Testis (tissue), 3 donors: Measurements from ENCODE around the gene GOLPH3L. TPM values are rescaled to one million over a fixed set of nuclear protein-coding genes. Genes with fewer than 3 reads are reported as not detected.
"Not testable (repeated sequence)": the region's sequence is repeated elsewhere in the genome, so short reads cannot be mapped to it uniquely, and the experiment has no call there.

ENCODE experiments used
- DNase-seq: peaks from one replicate; pipeline ENCODE4 v3.0.0-alpha.2; 2019
- H3K27ac ChIP-seq, 2 donors: fragments of 200-600 bp; sonication (generic); one replicate each; pipeline ENCODE4 v1.5.1; 2019
- H3K27me3 ChIP-seq: fragments of 200-600 bp; sonication (generic); one replicate; pipeline ENCODE4 v1.5.1; 2019
- H3K36me3 ChIP-seq: fragments of 200-600 bp; sonication (generic); one replicate; pipeline ENCODE4 v1.5.1; 2017; ENCODE audit warnings: low read depth; ENCODE audit errors: missing control alignments
- H3K4me1 ChIP-seq: fragments of 200-600 bp; sonication (generic); one replicate; pipeline ENCODE4 v1.5.1; 2019
- H3K4me3 ChIP-seq, 2 donors: fragments of 200-600 bp; sonication (generic); one replicate each; pipeline ENCODE4 v1.5.1; 2017 to 2019
- H3K9me3 ChIP-seq: fragments of 200-600 bp; sonication (generic); one replicate; pipeline ENCODE4 v1.5.1; 2017
- POLR2A ChIP-seq: fragments of 450-650 bp; IDR thresholded peaks from one replicate; pipeline ENCODE4 v1.6.1; 2017; ENCODE audit warnings: antibody characterized with exemption, mild to moderate bottlenecking, moderate library complexity
- WGBS, 2 donors: methylation state at CpG; one replicate each; pipeline ENCODE4 v1.1.5; 2018; 5-methylcytosine and 5-hydroxymethylcytosine counted together
- intact Hi-C: fragments of 100-400 bp; cut with DNase I; formaldehyde crosslinking; loops from one replicate; pipeline ENCODE4 v1.15.1; 2023; ENCODE audit warnings: low total_unique reads
- polyA plus RNA-seq: library from polyadenylated mRNA; stranded (reverse); fragments of 350-450 nt; fragmentation: Illumina TruSeq; extraction: RNeasy Lipid Tissue Mini Kit (QIAGEN cat#74804); gene quantifications from one replicate; pipeline ENCODE4 v1.2.3, GENCODE V29; 2014; ENCODE audit warnings: low read depth, low replicate concordance; ENCODE audit not compliant: insufficient read depth
- total RNA-seq, 2 donors: library from RNA; depleted of rRNA; stranded (reverse); fragments of >200 nt; gene quantifications; one replicate each; pipeline ENCODE4 v1.2.3, GENCODE V29; 2016
- TF ChIP-seq, protein P1 (sequence below), 3 experiments: fragments of 450-650 bp in 2 of 3; fragments of 200-600 bp in 1 of 3; sonication (generic) in 1 of 3; IDR thresholded peaks; one replicate each; pipeline ENCODE4 v1.5.1; 2016 to 2019; ENCODE audit warnings: antibody characterized with exemption in 3 of 3, mild to moderate bottlenecking in 2 of 3, moderate library complexity in 1 of 3

Gene GOLPH3L
- total and polyA plus RNA-seq, 3 donors from 2014 or later, result 18.7 to 26.8 (median 19.9) TPM

DNA sequence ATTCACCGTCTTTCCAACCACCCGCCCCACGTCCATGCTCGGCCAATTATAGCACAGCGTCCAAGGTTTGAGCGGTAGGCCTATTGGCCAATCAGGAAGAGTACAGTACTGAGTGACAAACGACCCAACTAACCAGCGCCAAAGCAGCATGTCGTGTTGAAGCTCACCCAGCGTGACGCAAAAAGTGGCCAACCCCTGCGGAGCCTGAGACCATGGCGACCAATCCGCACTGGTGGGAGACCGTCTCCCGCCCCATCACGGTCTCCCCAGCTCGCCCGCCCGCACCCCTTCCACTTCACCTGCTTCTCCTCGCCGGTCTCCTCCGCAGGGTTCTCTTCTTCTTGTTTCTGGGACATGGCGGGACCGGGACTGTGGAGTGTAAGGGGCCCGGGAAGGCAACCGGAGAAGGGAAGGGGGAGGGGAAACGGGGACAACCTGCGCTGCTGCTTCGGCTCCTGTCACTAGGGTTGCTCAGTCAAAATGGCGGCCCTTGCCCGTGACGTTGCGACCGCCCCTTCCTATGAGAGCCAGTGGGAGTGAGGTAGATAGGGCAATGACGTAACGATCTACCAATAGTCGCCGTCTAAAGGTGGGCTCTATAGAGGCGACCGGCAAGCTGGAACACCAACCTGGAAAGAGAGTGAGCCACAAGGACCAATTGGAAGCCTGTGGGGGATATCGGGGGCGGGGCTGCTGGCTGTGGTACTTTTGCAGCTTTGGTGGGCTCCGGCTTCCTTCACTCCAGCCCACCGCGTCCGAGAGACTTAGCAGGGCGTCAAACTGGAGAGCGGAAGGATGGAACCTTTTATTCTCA, 67.6 kb downstream of the GOLPH3L start, which contains the start of gene ENSA:
Gene ENSA (minus strand): TSS at position 498 of the 814 bp plus-strand sequence. CDS start 142 bp downstream, at position 356.
- H3K27ac ChIP-seq, result peak within 1 kb of the TSS; percentile 99 to 100
- WGBS, 2 donors, result 1% methylated on average over 41 to 48 of the region's 49 CpGs
- no peaks in the 10 kb centered on the region for H3K27me3 ChIP-seq
- DNase-seq, result peak; percentile 99
- H3K36me3 ChIP-seq, result no peaks in the 10 kb centered on the region
- TF ChIP-seq, protein P1, sequence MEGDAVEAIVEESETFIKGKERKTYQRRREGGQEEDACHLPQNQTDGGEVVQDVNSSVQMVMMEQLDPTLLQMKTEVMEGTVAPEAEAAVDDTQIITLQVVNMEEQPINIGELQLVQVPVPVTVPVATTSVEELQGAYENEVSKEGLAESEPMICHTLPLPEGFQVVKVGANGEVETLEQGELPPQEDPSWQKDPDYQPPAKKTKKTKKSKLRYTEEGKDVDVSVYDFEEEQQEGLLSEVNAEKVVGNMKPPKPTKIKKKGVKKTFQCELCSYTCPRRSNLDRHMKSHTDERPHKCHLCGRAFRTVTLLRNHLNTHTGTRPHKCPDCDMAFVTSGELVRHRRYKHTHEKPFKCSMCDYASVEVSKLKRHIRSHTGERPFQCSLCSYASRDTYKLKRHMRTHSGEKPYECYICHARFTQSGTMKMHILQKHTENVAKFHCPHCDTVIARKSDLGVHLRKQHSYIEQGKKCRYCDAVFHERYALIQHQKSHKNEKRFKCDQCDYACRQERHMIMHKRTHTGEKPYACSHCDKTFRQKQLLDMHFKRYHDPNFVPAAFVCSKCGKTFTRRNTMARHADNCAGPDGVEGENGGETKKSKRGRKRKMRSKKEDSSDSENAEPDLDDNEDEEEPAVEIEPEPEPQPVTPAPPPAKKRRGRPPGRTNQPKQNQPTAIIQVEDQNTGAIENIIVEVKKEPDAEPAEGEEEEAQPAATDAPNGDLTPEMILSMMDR (IDR thresholded peaks at IDR 0.05), result no peak
- TF ChIP-seq POLR2A, result peak; percentile 80
- H3K4me3 ChIP-seq, result peak within 1 kb of the TSS; percentile 82 to 89
- intact Hi-C loops, result no loop called here
- no peaks in the 10 kb centered on the region for H3K9me3 ChIP-seq
- peaks cover 17% of the 10 kb centered on the region for H3K4me1 ChIP-seq

DNA sequence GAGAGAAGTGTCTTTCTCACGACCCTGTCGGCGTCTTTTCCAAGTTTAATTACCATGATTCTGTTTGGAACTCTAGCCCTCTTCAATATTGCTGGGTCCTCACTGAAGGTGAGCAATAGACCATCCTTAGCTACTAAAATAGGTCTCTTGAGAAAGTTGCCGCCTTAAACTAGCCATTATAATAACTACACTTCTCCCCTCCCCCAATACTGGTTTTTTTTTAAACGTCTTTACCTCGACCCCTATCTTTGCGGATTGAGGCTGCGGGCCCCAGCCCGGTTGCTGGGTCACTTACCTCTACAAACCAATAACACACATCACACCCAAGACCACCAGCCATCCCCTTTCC, 68.2 kb downstream of the GOLPH3L start:
- no peaks in the 10 kb centered on the region for H3K27me3 ChIP-seq
- intact Hi-C loops, result no loop called here
- peaks cover 17% of the 10 kb centered on the region for H3K4me1 ChIP-seq

DNA sequence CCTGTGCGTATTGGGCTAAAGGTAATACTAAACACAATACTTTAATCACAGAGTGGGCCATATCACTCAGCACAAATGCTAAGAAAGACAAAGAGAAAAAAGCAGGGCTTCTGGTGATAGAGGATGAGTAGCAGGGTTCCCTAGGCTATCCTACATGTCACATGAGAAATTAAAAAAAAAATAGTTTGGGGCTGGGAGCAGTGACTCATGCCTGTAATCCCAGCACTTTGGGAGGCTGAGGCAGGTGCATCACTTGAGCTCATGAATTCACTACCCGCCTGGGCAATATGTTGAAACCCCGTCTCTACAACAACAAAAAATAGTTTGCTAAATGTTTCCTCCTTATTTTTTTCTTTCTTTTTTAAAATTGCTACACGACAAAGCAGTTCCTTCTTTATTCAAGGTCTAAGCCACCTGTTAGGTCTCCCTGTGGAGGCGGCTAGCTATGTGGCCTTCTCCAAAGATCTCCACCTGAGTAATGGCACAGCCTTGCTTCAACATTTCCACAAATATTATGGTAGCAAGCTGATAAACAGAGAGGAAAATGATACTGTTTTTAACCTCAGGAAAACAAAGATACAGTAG, 69.0 kb downstream of the GOLPH3L start:
- H3K9me3 ChIP-seq, result no peaks in the 10 kb centered on the region
- 76 to 82% methylated on average over 5 of the region's 5 CpGs for WGBS, 2 donors
- H3K27ac ChIP-seq, result peak overlapping the region; percentile 99 to 100
- H3K27me3 ChIP-seq, result no peaks in the 10 kb centered on the region
- H3K4me3 ChIP-seq, result no peak overlapping the region
- intact Hi-C loops, result no loop called here
- no peaks in the 10 kb centered on the region for H3K36me3 ChIP-seq
- no peak for TF ChIP-seq POLR2A
- TF ChIP-seq, protein P1 (IDR thresholded peaks at IDR 0.05), result no peak
- peaks cover 17% of the 10 kb centered on the region for H3K4me1 ChIP-seq
- DNase-seq, result no peak

More for the DNA sequence above, 68.2 kb downstream of the GOLPH3L start:
- TF ChIP-seq, protein P1 (IDR thresholded peaks at IDR 0.05), result no peak
- no peak for TF ChIP-seq POLR2A
- peak overlapping the region; percentile 82 to 89 for H3K4me3 ChIP-seq
- H3K27ac ChIP-seq, result peak overlapping the region; percentile 99 to 100
- H3K9me3 ChIP-seq, result no peaks in the 10 kb centered on the region
- WGBS, 2 donors, result 1 to 3% methylated on average over 9 of the region's 9 CpGs
- no peaks in the 10 kb centered on the region for H3K36me3 ChIP-seq
- DNase-seq, result no peak

- no peak for DNase-seq
- Histone ChIP-seq H3K27me3 (no peaks in the 10 kb centered on the region), H3K36me3 (no peaks in the 10 kb centered on the region), H3K4me3 (no peak overlapping the region), H3K27ac (no peak overlapping the region), H3K9me3 (no peaks in the 10 kb centered on the region), H3K4me1 (peaks cover 27% of the 10 kb centered on the region)
- no peak for TF ChIP-seq POLR2A
- TF ChIP-seq, protein P1 (IDR thresholded peaks at IDR 0.05), result no peak
- WGBS, 2 donors, result 84 to 93% methylated on average over 2 of the region's 2 CpGs
- intact Hi-C loops, result no loop called here
Observed at GRCh38 chr1:150626150-150626549, 70.8 kb downstream of the GOLPH3L start.

DNA sequence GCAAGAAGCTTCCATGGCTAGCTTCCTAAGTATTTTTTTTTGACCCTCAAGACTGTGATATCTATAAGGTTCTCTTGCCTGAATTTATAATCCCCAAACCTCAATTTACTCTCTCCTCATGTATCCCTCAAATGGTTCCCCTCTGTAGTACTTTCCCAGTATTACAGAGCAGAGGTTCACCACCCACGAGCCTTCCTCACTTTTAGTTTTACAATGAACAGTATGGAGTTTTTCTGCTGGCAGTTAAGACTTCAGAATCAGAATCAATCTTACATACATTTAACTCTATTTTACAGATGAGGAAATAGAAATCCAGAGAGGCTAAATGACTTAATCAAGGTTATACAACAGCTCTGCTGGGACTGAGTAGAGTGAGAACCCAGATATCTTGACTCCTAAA, 72.4 kb downstream of the GOLPH3L start:
- Histone ChIP-seq H3K4me1 (peaks cover 35% of the 10 kb centered on the region), H3K27ac (peak overlapping the region in 1 of 2 donors; percentile 19)
- not testable (repeated sequence) for H3K4me3 ChIP-seq, H3K27me3 ChIP-seq, H3K36me3 ChIP-seq, DNase-seq, H3K9me3 ChIP-seq
- intact Hi-C loops, result loop anchor here (5.0 kb wide), 1 partner anchor 62 kb away; no protein-coding TSS in a partner anchor
- 78 to 86% methylated on average over 1 of the region's 1 CpG for WGBS, 2 donors

DNA sequence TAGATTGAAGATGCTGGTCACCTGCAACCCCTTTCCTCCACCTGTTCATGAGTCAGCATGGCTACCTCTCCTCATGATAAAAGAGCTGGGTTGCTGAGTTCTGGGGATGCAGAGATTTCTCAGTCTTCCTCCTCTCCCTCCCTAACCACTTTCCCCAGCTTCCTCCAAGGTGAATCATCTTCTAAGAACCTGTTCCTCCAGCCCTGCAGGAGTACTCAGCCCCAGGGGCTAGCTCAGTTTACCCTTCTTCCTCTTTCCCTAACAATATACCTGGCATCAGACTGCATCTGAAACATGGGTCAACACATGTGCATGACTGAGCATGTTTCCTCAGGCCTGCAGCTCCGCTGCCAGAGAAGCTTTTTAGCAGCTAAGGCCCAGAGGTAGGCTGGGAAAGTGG, 72.8 kb downstream of the GOLPH3L start:
- H3K9me3 ChIP-seq, H3K36me3 ChIP-seq, H3K4me3 ChIP-seq, DNase-seq, H3K27me3 ChIP-seq: not testable (repeated sequence)
- peaks cover 37% of the 10 kb centered on the region for H3K4me1 ChIP-seq
- intact Hi-C loops, result loop anchor here (5.0 kb wide), 1 partner anchor 62 kb away; no protein-coding TSS in a partner anchor
- 96 to 100% methylated on average over 1 of the region's 1 CpG for WGBS, 2 donors
- peak overlapping the region in 1 of 2 donors; percentile 19 for H3K27ac ChIP-seq
